ENCODE results near the gene TRMT112. TPM values are rescaled to one million over a fixed set of nuclear protein-coding genes. Genes with fewer than 3 reads are reported as not detected.

TRMT112 gene
- total RNA-seq, 1 donor from 2014 or later, result 93.1 TPM

DNA sequence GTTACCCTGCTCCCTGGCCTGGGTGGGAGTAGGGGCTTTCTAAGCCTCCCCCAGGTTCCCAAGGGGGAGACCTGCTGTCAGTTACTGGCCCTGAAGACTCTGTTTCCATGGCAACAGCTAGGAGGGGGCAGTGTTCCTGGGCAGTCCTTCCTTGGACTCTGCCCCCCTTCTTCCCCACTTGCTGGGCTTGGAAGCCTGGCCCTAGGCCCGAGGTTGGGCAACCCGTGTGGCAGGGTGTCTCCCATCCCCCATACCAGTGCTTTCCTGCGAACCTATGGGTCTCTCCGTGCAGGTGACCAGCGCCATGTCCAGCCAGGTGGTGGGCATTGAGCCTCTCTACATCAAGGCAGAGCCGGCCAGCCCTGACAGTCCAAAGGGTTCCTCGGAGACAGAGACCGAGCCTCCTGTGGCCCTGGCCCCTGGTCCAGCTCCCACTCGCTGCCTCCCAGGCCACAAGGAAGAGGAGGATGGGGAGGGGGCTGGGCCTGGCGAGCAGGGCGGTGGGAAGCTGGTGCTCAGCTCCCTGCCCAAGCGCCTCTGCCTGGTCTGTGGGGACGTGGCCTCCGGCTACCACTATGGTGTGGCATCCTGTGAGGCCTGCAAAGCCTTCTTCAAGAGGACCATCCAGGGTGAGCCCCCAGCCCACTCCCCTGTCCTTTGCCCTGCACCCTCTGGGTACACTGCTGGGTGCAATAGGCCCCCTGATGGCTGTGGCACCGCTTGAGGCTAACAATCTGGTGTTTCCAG, 10.3 kb downstream of the TRMT112 start:
- H3K9me3 Mint-ChIP-seq (ENCODE audit: unreplicated experiment), result peaks cover 1% of the 10 kb centered on the region
- H3K27me3 Mint-ChIP-seq (ENCODE audit: unreplicated experiment), result peaks cover 4% of the 10 kb centered on the region
- H3K4me3 Mint-ChIP-seq (ENCODE audit: unreplicated experiment), result peak overlapping the region; percentile 91
- H3K36me3 Mint-ChIP-seq (ENCODE audit: unreplicated experiment), result no peaks in the 10 kb centered on the region
- no peak for DNase-seq
- peak overlapping the region; percentile 22 for H3K27ac Mint-ChIP-seq (ENCODE audit: unreplicated experiment)
- TF ChIP-seq, protein P1, sequence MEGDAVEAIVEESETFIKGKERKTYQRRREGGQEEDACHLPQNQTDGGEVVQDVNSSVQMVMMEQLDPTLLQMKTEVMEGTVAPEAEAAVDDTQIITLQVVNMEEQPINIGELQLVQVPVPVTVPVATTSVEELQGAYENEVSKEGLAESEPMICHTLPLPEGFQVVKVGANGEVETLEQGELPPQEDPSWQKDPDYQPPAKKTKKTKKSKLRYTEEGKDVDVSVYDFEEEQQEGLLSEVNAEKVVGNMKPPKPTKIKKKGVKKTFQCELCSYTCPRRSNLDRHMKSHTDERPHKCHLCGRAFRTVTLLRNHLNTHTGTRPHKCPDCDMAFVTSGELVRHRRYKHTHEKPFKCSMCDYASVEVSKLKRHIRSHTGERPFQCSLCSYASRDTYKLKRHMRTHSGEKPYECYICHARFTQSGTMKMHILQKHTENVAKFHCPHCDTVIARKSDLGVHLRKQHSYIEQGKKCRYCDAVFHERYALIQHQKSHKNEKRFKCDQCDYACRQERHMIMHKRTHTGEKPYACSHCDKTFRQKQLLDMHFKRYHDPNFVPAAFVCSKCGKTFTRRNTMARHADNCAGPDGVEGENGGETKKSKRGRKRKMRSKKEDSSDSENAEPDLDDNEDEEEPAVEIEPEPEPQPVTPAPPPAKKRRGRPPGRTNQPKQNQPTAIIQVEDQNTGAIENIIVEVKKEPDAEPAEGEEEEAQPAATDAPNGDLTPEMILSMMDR (IDR thresholded peaks at IDR 0.05; ENCODE audit: partially characterized antibody, unreplicated experiment), result no peak
- peaks cover 4% of the 10 kb centered on the region for H3K4me1 Mint-ChIP-seq (ENCODE audit: low read depth, unreplicated experiment)

- peaks cover 1% of the 10 kb centered on the region for H3K9me3 Mint-ChIP-seq (ENCODE audit: unreplicated experiment)
- no peak for DNase-seq
- TF ChIP-seq, protein P1 (IDR thresholded peaks at IDR 0.05; ENCODE audit: partially characterized antibody, unreplicated experiment), result no peak
- peaks cover 4% of the 10 kb centered on the region for H3K4me1 Mint-ChIP-seq (ENCODE audit: low read depth, unreplicated experiment)
- peak overlapping the region; percentile 52 for H3K27ac Mint-ChIP-seq (ENCODE audit: unreplicated experiment)
- H3K4me3 Mint-ChIP-seq (ENCODE audit: unreplicated experiment), result peak overlapping the region; percentile 91
- no peaks in the 10 kb centered on the region for H3K36me3 Mint-ChIP-seq (ENCODE audit: unreplicated experiment)
- H3K27me3 Mint-ChIP-seq (ENCODE audit: unreplicated experiment), result peaks cover 4% of the 10 kb centered on the region
These were observed 10.8 kb downstream of the TRMT112 start for GRCh38 chr11:64306563-64306875.

- peak; percentile 67 for DNase-seq
- H3K4me1 Mint-ChIP-seq (ENCODE audit: low read depth, unreplicated experiment), result peaks cover 4% of the 10 kb centered on the region
- TF ChIP-seq, protein P1 (IDR thresholded peaks at IDR 0.05; ENCODE audit: partially characterized antibody, unreplicated experiment), result peak; percentile 28
- H3K4me3 Mint-ChIP-seq (ENCODE audit: unreplicated experiment), result peak overlapping the region; percentile 91
- H3K9me3 Mint-ChIP-seq (ENCODE audit: unreplicated experiment), result peaks cover 1% of the 10 kb centered on the region
- peak overlapping the region; percentile 52 for H3K27ac Mint-ChIP-seq (ENCODE audit: unreplicated experiment)
- no peaks in the 10 kb centered on the region for H3K36me3 Mint-ChIP-seq (ENCODE audit: unreplicated experiment)
- peaks cover 4% of the 10 kb centered on the region for H3K27me3 Mint-ChIP-seq (ENCODE audit: unreplicated experiment)
These were observed 11.4 kb downstream of the TRMT112 start for GRCh38 chr11:64305691-64306562.

DNA sequence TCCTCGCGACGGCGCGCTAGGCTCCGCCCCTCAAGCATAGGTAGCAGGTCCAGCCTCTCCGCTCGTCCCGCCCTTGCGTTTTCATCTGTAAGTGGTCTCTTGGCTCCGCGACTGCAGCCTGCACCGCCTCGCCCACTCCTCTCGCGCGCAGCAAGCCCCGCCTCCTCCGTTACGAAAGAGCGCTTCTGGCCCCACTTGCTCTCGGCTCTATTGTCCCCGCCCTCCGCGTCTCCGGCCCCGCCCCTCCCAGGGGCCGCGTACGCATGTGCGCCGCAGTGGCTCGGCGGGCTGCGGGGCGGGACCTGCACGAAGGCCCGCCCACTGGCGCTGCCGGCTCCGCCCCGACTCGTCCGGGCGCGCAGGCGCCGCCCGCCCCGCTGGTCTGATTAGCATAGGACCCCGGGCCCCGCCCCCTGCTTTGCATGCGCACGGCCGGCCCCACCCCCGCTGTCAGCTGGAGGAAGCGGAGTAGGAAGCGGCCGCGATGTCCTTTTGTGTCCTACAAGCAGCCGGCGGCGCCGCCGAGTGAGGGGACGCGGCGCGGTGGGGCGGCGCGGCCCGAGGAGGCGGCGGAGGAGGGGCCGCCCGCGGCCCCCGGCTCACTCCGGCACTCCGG, 12.2 kb downstream of the TRMT112 start, which contains the start of gene ESRRA:
Gene ESRRA (plus strand): TSS at position 450 of the 616 bp plus-strand sequence. CDS start 1,656 bp downstream, outside the sequence.
- H3K27me3 Mint-ChIP-seq (ENCODE audit: unreplicated experiment), result peaks cover 9% of the 10 kb centered on the region
- H3K36me3 Mint-ChIP-seq (ENCODE audit: unreplicated experiment), result no peaks in the 10 kb centered on the region
- peak within 1 kb of the TSS; percentile 91 for H3K4me3 Mint-ChIP-seq (ENCODE audit: unreplicated experiment)
- DNase-seq, result peak; percentile 100
- H3K9me3 Mint-ChIP-seq (ENCODE audit: unreplicated experiment), result peaks cover 4% of the 10 kb centered on the region
- peaks cover 4% of the 10 kb centered on the region for H3K4me1 Mint-ChIP-seq (ENCODE audit: low read depth, unreplicated experiment)
- peak within 1 kb of the TSS; percentile 62 for H3K27ac Mint-ChIP-seq (ENCODE audit: unreplicated experiment)
- TF ChIP-seq, protein P1 (IDR thresholded peaks at IDR 0.05; ENCODE audit: partially characterized antibody, unreplicated experiment), result no peak

Measured in glutamatergic neuron (in vitro differentiated cells).